ENCODE results near the gene ASPHD2.

GRCh38 chr22:26470807-26471206, 41.7 kb downstream of the ASPHD2 start:
- TF ChIP-seq EZH2 (IDR thresholded peaks at IDR 0.05; ENCODE audit: low read depth) (no peak), CTCF (conservative IDR thresholded peaks at IDR 0.05) (no peak)

All from PC-9 (cell line).